Measurements from ENCODE around the gene DAW1.

DNA sequence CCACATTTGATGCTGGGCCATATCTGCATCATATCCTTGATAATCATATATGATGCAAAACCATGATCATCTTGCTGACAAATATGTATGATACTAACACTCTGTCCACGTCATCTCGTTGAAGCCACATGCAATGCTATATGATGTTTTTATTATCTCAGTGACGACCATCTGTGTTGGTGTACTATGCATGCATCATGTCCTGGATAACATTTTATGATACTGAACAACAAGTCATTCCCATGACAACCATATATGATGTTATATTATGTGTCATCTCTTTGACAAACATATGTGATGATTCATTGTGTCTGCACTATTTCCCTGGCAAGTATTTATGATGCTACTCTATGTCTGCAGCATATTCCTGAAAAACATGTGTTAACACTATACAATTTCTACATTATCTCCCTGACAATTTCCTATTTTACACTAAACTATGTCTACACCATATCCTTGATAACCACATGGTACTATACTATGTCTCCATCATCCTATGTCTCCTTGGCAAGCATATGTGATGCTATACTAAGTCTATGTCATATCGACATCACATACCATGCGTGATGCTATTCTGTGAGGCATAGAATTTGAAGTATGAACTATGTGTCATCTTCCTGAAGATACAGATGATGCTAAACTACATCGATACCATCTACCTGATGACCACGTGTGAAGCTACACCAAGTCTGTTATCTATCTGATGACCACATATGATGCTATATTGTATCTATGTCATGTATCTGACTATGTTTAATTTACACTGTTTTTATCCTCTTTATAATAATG is 37.0 kb downstream of the DAW1 start:
- TF ChIP-seq, protein P1, sequence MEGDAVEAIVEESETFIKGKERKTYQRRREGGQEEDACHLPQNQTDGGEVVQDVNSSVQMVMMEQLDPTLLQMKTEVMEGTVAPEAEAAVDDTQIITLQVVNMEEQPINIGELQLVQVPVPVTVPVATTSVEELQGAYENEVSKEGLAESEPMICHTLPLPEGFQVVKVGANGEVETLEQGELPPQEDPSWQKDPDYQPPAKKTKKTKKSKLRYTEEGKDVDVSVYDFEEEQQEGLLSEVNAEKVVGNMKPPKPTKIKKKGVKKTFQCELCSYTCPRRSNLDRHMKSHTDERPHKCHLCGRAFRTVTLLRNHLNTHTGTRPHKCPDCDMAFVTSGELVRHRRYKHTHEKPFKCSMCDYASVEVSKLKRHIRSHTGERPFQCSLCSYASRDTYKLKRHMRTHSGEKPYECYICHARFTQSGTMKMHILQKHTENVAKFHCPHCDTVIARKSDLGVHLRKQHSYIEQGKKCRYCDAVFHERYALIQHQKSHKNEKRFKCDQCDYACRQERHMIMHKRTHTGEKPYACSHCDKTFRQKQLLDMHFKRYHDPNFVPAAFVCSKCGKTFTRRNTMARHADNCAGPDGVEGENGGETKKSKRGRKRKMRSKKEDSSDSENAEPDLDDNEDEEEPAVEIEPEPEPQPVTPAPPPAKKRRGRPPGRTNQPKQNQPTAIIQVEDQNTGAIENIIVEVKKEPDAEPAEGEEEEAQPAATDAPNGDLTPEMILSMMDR (IDR thresholded peaks at IDR 0.05): no peak
- no peak for TF ChIP-seq POLR2A (IDR thresholded peaks at IDR 0.05)
- no peak for TF ChIP-seq POLR2AphosphoS5 (IDR thresholded peaks at IDR 0.05)

All from prostate gland (tissue), 2 donors.